ENCODE results near the gene UQCRHL.

The UQCRHL gene

DNA sequence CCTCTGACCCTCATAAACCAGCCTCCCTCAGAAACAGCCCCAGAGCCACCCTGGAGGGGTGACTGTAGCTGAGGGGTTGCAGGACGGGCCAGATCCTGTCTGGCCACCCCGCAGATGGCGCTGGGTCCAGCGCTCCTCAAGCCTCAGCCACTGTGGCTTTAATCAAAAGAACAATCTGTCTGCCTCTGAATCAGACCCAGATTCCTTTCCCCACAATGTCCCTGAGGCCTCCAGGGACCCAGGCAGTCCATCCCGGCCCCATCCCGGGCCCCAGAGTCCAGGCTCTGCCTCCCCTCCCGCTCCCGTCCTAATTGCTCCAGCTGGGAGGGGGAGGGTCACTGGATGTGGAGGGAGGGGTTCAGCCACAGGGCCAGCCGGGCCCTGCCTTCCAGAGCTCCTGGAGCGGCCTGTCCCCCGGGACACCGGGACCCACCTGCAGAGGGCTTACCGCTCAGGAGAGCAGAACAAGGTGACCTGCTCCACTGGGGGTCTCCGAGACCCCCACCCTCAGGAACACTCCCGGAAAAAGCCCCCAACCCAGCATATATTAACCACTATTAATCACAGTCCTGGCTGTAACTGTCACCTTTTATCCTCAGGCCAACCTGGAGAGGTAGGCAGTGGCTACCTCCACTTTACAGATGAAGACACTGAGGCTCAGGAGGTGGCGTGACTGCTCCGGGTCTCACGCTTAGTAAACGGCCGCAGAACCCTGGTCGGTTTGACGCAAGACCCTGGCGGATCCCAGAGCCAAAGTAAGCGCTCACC lies 49.7 kb downstream of the UQCRHL start:
- DNase-seq (ENCODE audit: low spot score), result no peak

Measured in pons (tissue), 1 donor.